GM21717 (cell line): ENCODE measurements around the gene PRPS1.
A peak's percentile ranks its signal among the peaks of the same experiment; 100 is the strongest.
"Not testable (repeated sequence)": the region's sequence is repeated elsewhere in the genome, so short reads cannot be mapped to it uniquely, and the experiment has no call there.

ENCODE experiments used
- ATAC-seq: cut with Tn5 transposase; IDR thresholded peaks from one replicate; pipeline ENCODE4 v1.9.1; 2021; ENCODE audit warnings: mild to moderate bottlenecking, moderate library complexity; ENCODE audit not compliant: unreplicated experiment

PRPS1 gene

GRCh38 chrX:107627838-107628661, at the start of gene PRPS1:
Gene PRPS1 (plus strand): TSS chrX:107628510. CDS start chrX:107628629, 119 bp downstream.
- peak; percentile 100 for ATAC-seq

DNA sequence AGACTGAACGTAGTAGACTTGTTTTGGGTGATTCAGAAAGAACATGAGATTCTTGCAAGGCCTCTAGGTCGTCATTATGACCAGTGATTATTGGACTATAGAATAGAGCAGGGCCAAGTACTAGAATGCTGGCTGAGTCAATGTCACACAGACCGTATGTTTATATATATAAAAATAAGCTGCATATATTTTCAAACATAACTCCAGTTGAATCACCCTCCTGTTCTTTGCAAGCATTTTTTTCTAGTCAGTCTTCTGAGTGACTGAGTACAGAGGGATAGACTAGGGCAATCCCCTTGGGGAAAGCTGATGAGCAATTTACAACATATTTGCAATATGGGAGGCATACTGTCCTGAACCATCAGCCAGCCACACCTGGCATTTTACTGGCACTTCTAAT, 48.4 kb upstream of the PRPS1 start:
- ATAC-seq: no peak

DNA sequence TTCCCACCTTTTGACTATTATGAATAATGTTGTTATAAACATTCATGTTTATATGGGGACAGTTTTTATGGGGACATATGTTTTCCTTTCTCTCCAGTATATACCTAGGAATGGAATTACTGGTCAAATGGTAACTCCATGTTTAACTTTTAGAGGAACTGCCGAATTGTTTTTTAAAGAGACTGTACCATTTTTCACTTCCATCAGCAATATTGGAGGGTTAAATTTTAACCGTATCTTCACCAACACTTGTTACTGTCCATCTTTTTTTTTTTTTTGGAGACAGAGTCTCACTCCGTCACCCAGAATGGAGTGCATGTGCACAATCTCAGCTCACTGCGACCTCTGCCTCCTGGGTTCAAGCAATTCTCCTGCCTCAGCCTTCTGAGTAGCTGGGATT, 46.4 kb upstream of the PRPS1 start:
- no peak for ATAC-seq

GRCh38 chrX:107589243-107589642, 39.1 kb upstream of the PRPS1 start:
- ATAC-seq: no peak

GRCh38 chrX:107596651-107597050, 31.7 kb upstream of the PRPS1 start:
- no peak for ATAC-seq

- no peak for ATAC-seq
Measured at GRCh38 chrX:107597264-107597663, 31.0 kb upstream of the PRPS1 start.

GRCh38 chrX:107597791-107598190, 30.5 kb upstream of the PRPS1 start:
- no peak for ATAC-seq

DNA sequence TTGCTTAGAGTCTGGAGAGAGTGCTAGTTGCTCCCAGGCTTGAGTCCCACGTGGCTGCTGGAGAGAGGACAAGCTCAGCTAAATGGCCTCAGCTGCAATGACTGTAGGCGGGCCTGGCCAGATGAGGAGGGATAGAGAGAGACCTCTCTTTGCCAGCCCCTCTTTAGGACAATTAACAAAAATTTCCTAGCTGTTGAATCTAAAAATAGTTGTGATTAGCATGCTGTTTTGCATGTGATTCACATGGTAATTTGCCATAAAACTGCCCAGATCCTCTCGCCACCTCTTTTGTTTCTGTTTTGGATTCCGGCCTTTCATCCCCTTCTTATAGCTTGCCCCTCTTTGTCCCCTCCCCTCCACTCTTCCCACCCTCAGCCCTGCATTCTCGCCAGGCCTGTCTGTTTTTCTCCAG, 28.9 kb upstream of the PRPS1 start:
- ATAC-seq: no peak

DNA sequence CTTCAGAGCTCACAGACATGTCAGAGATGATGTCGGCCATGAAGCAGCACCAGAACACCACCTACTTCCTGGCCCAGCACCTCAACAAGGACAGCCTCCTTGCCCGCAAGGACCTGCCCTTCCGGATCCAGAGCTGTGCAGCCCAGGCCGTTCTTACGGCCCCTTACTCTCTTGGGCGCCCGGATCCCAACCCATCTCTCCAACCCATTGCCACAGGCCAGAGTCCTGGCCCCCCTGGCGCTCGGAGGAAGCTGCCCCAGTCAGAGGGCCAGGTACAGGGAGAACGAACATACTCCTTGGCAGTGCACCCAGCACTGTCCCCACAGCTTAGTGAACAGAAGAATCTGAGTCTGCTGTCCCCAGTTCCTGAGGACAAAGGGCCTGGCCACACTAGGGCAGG, 27.9 kb upstream of the PRPS1 start:
- no peak for ATAC-seq

GRCh38 chrX:107601326-107601725, 27.0 kb upstream of the PRPS1 start:
- ATAC-seq: no peak

GRCh38 chrX:107601759-107602158, 26.6 kb upstream of the PRPS1 start:
- ATAC-seq: no peak

GRCh38 chrX:107602694-107603239, 25.5 kb upstream of the PRPS1 start:
- ATAC-seq: no peak

- no peak for ATAC-seq
Measured at GRCh38 chrX:107603429-107604159, 24.7 kb upstream of the PRPS1 start.

DNA sequence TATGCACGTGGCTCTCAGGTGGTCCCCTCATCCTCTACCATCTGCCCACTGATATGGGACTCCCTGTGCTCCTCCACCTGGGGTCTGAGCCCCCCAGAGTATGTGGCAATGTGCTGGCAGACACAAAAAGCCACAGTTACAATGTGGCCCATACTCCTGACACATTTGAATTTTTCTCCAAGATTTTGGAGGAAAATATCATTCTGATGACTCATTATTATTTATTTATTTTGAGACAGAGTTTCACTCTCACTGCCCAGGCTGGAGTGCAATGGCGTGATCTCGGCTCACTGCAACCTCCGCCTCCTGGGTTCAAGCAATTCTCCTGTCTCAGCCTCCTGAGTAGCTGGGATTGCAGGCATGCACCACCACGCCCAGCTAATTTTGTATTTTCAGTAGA, 19.2 kb upstream of the PRPS1 start:
- not testable (repeated sequence) for ATAC-seq

DNA sequence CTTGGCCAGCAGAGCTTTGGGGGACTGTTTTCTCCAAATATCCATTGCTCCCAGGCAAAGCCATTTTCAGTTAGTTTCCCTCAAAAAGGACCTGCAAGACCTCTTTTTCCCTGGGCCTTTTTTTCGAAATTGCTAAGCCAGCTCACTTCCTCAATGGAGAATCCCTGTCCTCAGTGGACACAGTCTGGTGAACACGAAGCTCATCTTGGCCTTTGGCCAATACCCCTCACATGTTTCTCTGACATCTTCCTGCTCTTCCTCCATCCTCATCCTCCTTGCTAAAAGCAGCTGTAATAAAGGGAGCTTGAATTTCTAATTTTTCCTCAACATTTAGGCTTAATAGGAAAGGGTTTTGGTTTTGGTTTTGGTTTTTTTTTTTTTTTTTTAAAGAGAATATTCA, 17.6 kb upstream of the PRPS1 start:
- ATAC-seq: no peak

DNA sequence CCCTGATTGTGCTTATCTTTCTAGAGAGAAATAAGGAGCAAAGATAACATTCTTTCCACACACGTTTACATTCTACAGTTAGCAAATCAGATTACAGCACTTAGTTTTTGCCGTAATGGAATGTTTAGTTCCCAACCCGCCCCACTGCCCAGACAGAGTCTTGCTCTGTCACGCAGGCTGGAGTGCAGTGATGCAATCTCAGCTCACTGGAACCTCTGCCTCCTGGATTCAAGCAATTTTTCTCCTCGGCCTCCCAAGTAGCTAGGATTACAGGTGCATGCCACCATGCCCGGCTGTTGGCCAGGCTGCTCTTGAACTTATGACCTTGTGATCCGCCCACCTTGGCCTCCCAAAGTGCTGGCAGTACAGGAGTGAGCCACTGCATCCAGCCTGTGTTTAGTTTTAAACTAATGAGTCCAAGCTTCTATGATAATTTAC, 8.4 kb upstream of the PRPS1 start:
- no peak for ATAC-seq

- ATAC-seq: no peak
Measured at GRCh38 chrX:107624893-107625292, 3.4 kb upstream of the PRPS1 start.

GRCh38 chrX:107625739-107626138, 2.6 kb upstream of the PRPS1 start:
- no peak for ATAC-seq

DNA sequence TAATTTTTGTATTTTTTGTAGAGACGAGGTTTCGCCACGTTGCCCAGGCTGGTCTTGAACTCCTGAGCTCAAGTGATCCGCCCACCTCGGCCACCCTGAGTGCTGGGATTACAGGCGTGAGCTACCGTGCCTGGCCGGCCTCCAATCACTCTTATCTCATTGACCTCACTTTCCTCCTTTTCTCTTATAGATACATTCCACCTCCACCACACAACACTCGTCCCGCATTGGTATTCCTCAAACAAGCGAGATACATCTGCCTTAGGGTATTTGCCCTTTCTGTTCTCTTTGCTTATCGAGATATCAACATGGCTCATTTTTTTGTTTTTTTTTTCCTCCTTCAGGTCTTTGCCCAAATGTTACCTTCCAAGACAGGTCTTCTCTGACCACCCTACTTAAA, 1.8 kb upstream of the PRPS1 start:
- no peak for ATAC-seq

DNA sequence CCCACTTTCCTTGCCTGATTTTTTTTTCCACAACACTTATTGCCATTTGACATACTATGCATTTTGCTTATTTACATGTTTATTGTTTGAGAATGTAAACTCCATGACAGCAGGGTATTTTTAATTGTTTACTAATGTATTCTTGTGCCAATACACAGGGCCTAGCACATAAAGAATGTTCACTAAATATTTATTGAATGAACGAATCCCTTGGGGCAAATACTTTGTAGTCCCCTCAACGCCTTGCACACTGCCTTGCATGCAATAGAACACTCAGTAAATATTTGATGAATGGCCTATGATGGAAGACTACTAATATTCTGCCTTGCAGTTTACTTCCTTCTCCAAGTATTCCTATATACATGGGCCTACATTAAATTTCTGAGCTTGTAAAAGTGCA, 1.4 kb upstream of the PRPS1 start:
- ATAC-seq: no peak

GRCh38 chrX:107628662-107629539, 591 bp downstream of the PRPS1 start:
- peak; percentile 48 for ATAC-seq
